ENCODE data around the gene LGI4.

- no peak for TF ChIP-seq CTCF (IDR thresholded peaks at IDR 0.05)
- no peak for TF ChIP-seq POLR2A (IDR thresholded peaks at IDR 0.05)
These were observed 8.3 kb downstream of the LGI4 start for GRCh38 chr19:35126624-35126959.
